A549 (cell line): ENCODE measurements around the gene CD82. TPM values are rescaled to one million over a fixed set of nuclear protein-coding genes. Genes with fewer than 3 reads are reported as not detected.

Experiments
- ATAC-seq, 2 experiments: fragments of 200-7000 bp in 1 of 2; fragments of >200 bp in 1 of 2; cut with Nextera tagmentation in 1 of 2; cut with Tn5 transposase in 1 of 2; 3 replicates each; pipeline versions ENCODE4 v1.8.0 to v1.9.1; 2018 to 2020; ENCODE audit warnings: mild to moderate bottlenecking in 1 of 2, moderate library complexity in 1 of 2
- CTCF ChIA-PET: fragments of 300-600 bp; sonication (Branson Sonifier 250); formaldehyde crosslinking; extraction: SDS; loops from one replicate; lab custom pipeline; 2021; ENCODE audit warnings: antibody characterized with exemption, inconsistent platforms; lab: Yijun Ruan, JAX
- POLR2A ChIA-PET: fragments of 350-600 bp; formaldehyde crosslinking; extraction: SDS; loops from one replicate; lab custom pipeline; 2021; ENCODE audit warnings: antibody characterized with exemption, inconsistent platforms; lab: Yijun Ruan, JAX
- DNase-seq, 2 experiments: peaks; one replicate each; pipeline versions ENCODE4 v3.0.0 to v3.0.0-alpha.2; 2011 to 2016; ENCODE audit warnings: low read depth in 1 of 2, low spot score in 1 of 2
- FAIRE-seq: peaks from 2 replicates; lab custom pipeline; 2011; peaks lifted over from hg19 to GRCh38; lab: Jason Lieb, UNC
- H3K27ac ChIP-seq, 2 experiments: fragments of >200 bp; sonication (Bioruptor Twin); formaldehyde crosslinking; 3 replicates each; pipeline ENCODE4 v1.5.1; 2016 to 2017
- H3K4me1 ChIP-seq: fragments of >200 bp; sonication (Bioruptor Twin); formaldehyde crosslinking; 3 replicates; pipeline ENCODE4 v1.6.1; 2016
- H3K4me2 ChIP-seq: fragments of >200 bp; sonication (Bioruptor Twin); formaldehyde crosslinking; 3 replicates; pipeline ENCODE4 v1.6.1; 2016
- H3K4me3 ChIP-seq: fragments of >200 bp; sonication (Bioruptor Twin); formaldehyde crosslinking; 3 replicates; pipeline ENCODE4 v1.5.1; 2016
- H3K9me3 ChIP-seq: fragments of >200 bp; sonication (Bioruptor Twin); formaldehyde crosslinking; 3 replicates; pipeline ENCODE4 v1.6.1; 2016
- BCL3 ChIP-seq: fragments of >200 bp; sonication (Bioruptor Twin); formaldehyde crosslinking; IDR thresholded peaks from 3 replicates; pipeline ENCODE4 v1.6.1; 2016
- BHLHE40 ChIP-seq: IDR thresholded peaks from 2 replicates; pipeline ENCODE4 v1.6.1; 2012; ENCODE audit warnings: low read depth, low read length, inconsistent platforms
- CBX8 ChIP-seq: fragments of 200-600 bp; sonication (generic); IDR thresholded peaks from 2 replicates; pipeline ENCODE4 v1.6.1; 2016
- CHD4 ChIP-seq: fragments of 200-600 bp; sonication (generic); IDR thresholded peaks from 2 replicates; pipeline ENCODE4 v1.6.1; 2016; ENCODE audit warnings: antibody characterized with exemption, mild to moderate bottlenecking, borderline replicate concordance
- EHMT2 ChIP-seq: fragments of 200-600 bp; sonication (generic); IDR thresholded peaks from 2 replicates; pipeline ENCODE4 v1.6.1; 2016; ENCODE audit warnings: antibody characterized with exemption, low read depth, mild to moderate bottlenecking, moderate library complexity
- ESRRA ChIP-seq: fragments of 150-350 bp; IDR thresholded peaks from 2 replicates; pipeline ENCODE4 v1.6.1; 2014; ENCODE audit warnings: mild to moderate bottlenecking, low read length, borderline replicate concordance
- FOSB ChIP-seq: fragments of 250-450 bp; sonication (Bioruptor Pico); IDR thresholded peaks from 2 replicates; pipeline ENCODE4 v1.5.0; 2020; ENCODE audit warnings: mild to moderate bottlenecking, moderate library complexity
- FOSL2 ChIP-seq, 2 experiments: fragments of 450-650 bp in 1 of 2; fragments of >200 bp in 1 of 2; sonication (Bioruptor Twin) in 1 of 2; formaldehyde crosslinking; IDR thresholded peaks; 2 replicates each; pipeline versions ENCODE4 v1.5.0 to v1.6.1; 2016 to 2020; ENCODE audit warnings: mild to moderate bottlenecking in 1 of 2, moderate library complexity in 1 of 2
- HEYL ChIP-seq: fragments of 250-450 bp; sonication (Bioruptor Pico); IDR thresholded peaks from 2 replicates; pipeline ENCODE4 v1.8.0; 2021; ENCODE audit warnings: mild to moderate bottlenecking, moderate library complexity
- HOXA7 ChIP-seq: fragments of 250-450 bp; sonication (Bioruptor Pico); IDR thresholded peaks from 2 replicates; pipeline ENCODE4 v1.5.0; 2020; ENCODE audit warnings: mild to moderate bottlenecking, moderate library complexity
- HOXB5 ChIP-seq: fragments of 250-450 bp; sonication (Bioruptor Pico); IDR thresholded peaks from 2 replicates; pipeline ENCODE4 v1.5.0; 2020; ENCODE audit warnings: mild to moderate bottlenecking, moderate library complexity
- MAZ ChIP-seq: fragments of 150-350 bp; IDR thresholded peaks from 2 replicates; pipeline ENCODE4 v1.6.1; 2014; ENCODE audit warnings: antibody characterized with exemption, low read depth, low read length, borderline replicate concordance
- MYC ChIP-seq: IDR thresholded peaks from 2 replicates; pipeline ENCODE4 v1.6.1; 2012; ENCODE audit warnings: mild to moderate bottlenecking, inconsistent platforms, low read length, improper control_type of control experiment, borderline replicate concordance
- PHF8 ChIP-seq: fragments of 200-600 bp; sonication (generic); IDR thresholded peaks from 2 replicates; pipeline ENCODE4 v1.6.1; 2016; ENCODE audit warnings: low read depth, mild to moderate bottlenecking, antibody characterized with exemption, moderate library complexity, borderline replicate concordance
- RAD21 ChIP-seq, 2 experiments: fragments of >200 bp in 1 of 2; sonication (Bioruptor Twin) in 1 of 2; formaldehyde crosslinking in 1 of 2; IDR thresholded peaks in 1 of 2; conservative IDR thresholded peaks in 1 of 2; 2 replicates in 1 of 2; 3 replicates in 1 of 2; pipeline ENCODE4 v1.6.1; 2012 to 2018; ENCODE audit warnings: inconsistent platforms in 1 of 2
- RARB ChIP-seq: fragments of 250-450 bp; sonication (Bioruptor Pico); IDR thresholded peaks from 2 replicates; pipeline ENCODE4 v1.8.0; 2021; ENCODE audit warnings: mild to moderate bottlenecking, moderate library complexity
- TFCP2L1 ChIP-seq: fragments of 250-450 bp; sonication (Bioruptor Pico); IDR thresholded peaks from 2 replicates; pipeline ENCODE4 v1.5.0; 2021; ENCODE audit warnings: mild to moderate bottlenecking
- ZC3H11A ChIP-seq: fragments of 450-650 bp; IDR thresholded peaks from 2 replicates; pipeline ENCODE4 v1.6.1; 2014; ENCODE audit warnings: antibody characterized with exemption, mild to moderate bottlenecking
- WGBS: methylation state at CpG from one replicate; pipeline ENCODE4 v1.1.6; 2017; ENCODE audit errors: missing lambda C conversion rate; 5-methylcytosine and 5-hydroxymethylcytosine counted together
- polyA plus RNA-seq, 4 experiments: library from polyadenylated mRNA; depleted of rRNA in 3 of 4; stranded (reverse); fragments of >200 nt; fragmentation: RNase III in 1 of 4; extraction: RNeasy Plus Mini Kit Qiagen cat#74134 plus additional on column Dnase treatment in 1 of 4; gene quantifications; 2 replicates in 3 of 4; 3 replicates in 1 of 4; pipeline ENCODE4 v1.2.3, GENCODE V29; 2011 to 2017
- TF ChIP-seq, protein P1 (sequence below): fragments of 200-600 bp; sonication (generic); IDR thresholded peaks from 2 replicates; pipeline ENCODE4 v1.6.1; 2016; ENCODE audit warnings: antibody characterized with exemption, mild to moderate bottlenecking, moderate library complexity
- TF ChIP-seq, protein P2 (sequence below): fragments of >200 bp; sonication (Bioruptor Twin); formaldehyde crosslinking; IDR thresholded peaks from 2 replicates; pipeline ENCODE4 v1.6.1; 2016
- TF ChIP-seq, protein P3 (sequence below): fragments of 450-650 bp; IDR thresholded peaks from 2 replicates; pipeline ENCODE4 v1.6.1; 2014; ENCODE audit warnings: antibody characterized with exemption

Gene CD82
- polyA plus RNA-seq, 2 of the 4 experiments (the other 2 are of a cell fraction), result 2.8 to 3.2 TPM

GRCh38 chr11:44634401-44635281 is 69.2 kb downstream of the CD82 start:
- CTCF ChIA-PET, result interaction anchor here (0.8 to 25.3 kb wide), 10 partner anchors 16 to 469 kb away, joined by 3 to 400 read pairs (median 4); no protein-coding TSS in a partner anchor
- FAIRE-seq, result no peak
- DNase-seq, result peak; percentile 38 to 60
- H3K4me1 ChIP-seq, result peaks cover 16% of the 10 kb centered on the region
- peak; percentile 64 to 66; a peak in 5 of 6 replicates for ATAC-seq
- H3K27ac ChIP-seq, result peak overlapping the region in 1 of 2 experiments; percentile 63; a peak in 3 of 6 replicates
- no peak overlapping the region; the same call in 2 of the 3 replicates for H3K4me3 ChIP-seq
- TF ChIP-seq FOSL2 (IDR thresholded peaks at IDR 0.05) (no peak), FOSL2 (CRISPR knock-in tag; IDR thresholded peaks at IDR 0.05) (peak; percentile 55), ZC3H11A (no peak), PHF8 (no peak)
- TF ChIP-seq, protein P1, sequence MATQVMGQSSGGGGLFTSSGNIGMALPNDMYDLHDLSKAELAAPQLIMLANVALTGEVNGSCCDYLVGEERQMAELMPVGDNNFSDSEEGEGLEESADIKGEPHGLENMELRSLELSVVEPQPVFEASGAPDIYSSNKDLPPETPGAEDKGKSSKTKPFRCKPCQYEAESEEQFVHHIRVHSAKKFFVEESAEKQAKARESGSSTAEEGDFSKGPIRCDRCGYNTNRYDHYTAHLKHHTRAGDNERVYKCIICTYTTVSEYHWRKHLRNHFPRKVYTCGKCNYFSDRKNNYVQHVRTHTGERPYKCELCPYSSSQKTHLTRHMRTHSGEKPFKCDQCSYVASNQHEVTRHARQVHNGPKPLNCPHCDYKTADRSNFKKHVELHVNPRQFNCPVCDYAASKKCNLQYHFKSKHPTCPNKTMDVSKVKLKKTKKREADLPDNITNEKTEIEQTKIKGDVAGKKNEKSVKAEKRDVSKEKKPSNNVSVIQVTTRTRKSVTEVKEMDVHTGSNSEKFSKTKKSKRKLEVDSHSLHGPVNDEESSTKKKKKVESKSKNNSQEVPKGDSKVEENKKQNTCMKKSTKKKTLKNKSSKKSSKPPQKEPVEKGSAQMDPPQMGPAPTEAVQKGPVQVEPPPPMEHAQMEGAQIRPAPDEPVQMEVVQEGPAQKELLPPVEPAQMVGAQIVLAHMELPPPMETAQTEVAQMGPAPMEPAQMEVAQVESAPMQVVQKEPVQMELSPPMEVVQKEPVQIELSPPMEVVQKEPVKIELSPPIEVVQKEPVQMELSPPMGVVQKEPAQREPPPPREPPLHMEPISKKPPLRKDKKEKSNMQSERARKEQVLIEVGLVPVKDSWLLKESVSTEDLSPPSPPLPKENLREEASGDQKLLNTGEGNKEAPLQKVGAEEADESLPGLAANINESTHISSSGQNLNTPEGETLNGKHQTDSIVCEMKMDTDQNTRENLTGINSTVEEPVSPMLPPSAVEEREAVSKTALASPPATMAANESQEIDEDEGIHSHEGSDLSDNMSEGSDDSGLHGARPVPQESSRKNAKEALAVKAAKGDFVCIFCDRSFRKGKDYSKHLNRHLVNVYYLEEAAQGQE, result no peak
- peak overlapping the region; percentile 72 for H3K4me2 ChIP-seq
- POLR2A ChIA-PET, result no interaction called here
- WGBS, result 51% methylated on average over 18 of the region's 24 CpGs
- H3K9me3 ChIP-seq, result no peaks in the 10 kb centered on the region

- Histone ChIP-seq H3K27ac (no peak overlapping the region), H3K4me3 (no peak overlapping the region), H3K9me3 (no peaks in the 10 kb centered on the region), H3K4me2 (no peak overlapping the region), H3K4me1 (peaks cover 16% of the 10 kb centered on the region)
- ATAC-seq (no peak), DNase-seq (no peak), FAIRE-seq (no peak)
- no peak for TF ChIP-seq HOXA7 (CRISPR knock-in tag)
- TF ChIP-seq HEYL (CRISPR knock-in tag), result no peak
- TF ChIP-seq MYC, result no peak
- no peak for TF ChIP-seq CHD4
- WGBS, result 3% methylated on average over 2 of the region's 2 CpGs
- POLR2A ChIA-PET, result no interaction called here
- CTCF ChIA-PET, result interaction anchor here (0.9 kb wide), 1 partner anchor 76 kb away, joined by 4 read pairs; no protein-coding TSS in a partner anchor
These were observed 72.0 kb downstream of the CD82 start for GRCh38 chr11:44637487-44637886.

GRCh38 chr11:44638032-44638431 is 72.6 kb downstream of the CD82 start:
- Histone ChIP-seq H3K27ac (no peak overlapping the region), H3K9me3 (no peaks in the 10 kb centered on the region), H3K4me3 (no peak overlapping the region), H3K4me2 (no peak overlapping the region), H3K4me1 (peaks cover 16% of the 10 kb centered on the region)
- TF ChIP-seq CBX8 (no peak), FOSB (CRISPR knock-in tag) (no peak), RARB (no peak), BHLHE40 (no peak), HOXB5 (CRISPR knock-in tag) (no peak), ZC3H11A (no peak), BCL3 (no peak), EHMT2 (no peak), TFCP2L1 (no peak), ESRRA (no peak), MAZ (no peak), RAD21 (conservative IDR thresholded peaks at IDR 0.05 in 1 of 2, IDR thresholded peaks at IDR 0.05 in 1 of 2) (no peak)
- TF ChIP-seq, protein P2, sequence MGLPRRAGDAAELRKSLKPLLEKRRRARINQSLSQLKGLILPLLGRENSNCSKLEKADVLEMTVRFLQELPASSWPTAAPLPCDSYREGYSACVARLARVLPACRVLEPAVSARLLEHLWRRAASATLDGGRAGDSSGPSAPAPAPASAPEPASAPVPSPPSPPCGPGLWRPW, result no peak
- TF ChIP-seq, protein P3, sequence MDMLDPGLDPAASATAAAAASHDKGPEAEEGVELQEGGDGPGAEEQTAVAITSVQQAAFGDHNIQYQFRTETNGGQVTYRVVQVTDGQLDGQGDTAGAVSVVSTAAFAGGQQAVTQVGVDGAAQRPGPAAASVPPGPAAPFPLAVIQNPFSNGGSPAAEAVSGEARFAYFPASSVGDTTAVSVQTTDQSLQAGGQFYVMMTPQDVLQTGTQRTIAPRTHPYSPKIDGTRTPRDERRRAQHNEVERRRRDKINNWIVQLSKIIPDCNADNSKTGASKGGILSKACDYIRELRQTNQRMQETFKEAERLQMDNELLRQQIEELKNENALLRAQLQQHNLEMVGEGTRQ, result no peak
- ChIA-PET CTCF (interaction anchor here (0.9 kb wide), 1 partner anchor 77 kb away, joined by 4 read pairs; no protein-coding TSS in a partner anchor), POLR2A (no interaction called here)
- ATAC-seq (no peak), DNase-seq (no peak), FAIRE-seq (no peak)
- WGBS, result 29% methylated on average over 7 of the region's 7 CpGs
